GM12874 (cell line): Measurements from ENCODE around the gene PDGFRA.

Experiments used
- CTCF ChIP-seq: IDR thresholded peaks from 2 replicates; pipeline ENCODE4 v1.5.1; 2011; ENCODE audit warnings: low read depth, mild to moderate bottlenecking, control low read depth, low read length, moderate library complexity; ENCODE audit not compliant: insufficient read depth

The PDGFRA gene

GRCh38 chr4:54228056-54228527 is 1.0 kb upstream of the PDGFRA start:
- peak; percentile 74 for TF ChIP-seq CTCF

- TF ChIP-seq CTCF: no peak
Measured at GRCh38 chr4:54228546-54228945, 547 bp upstream of the PDGFRA start.

- TF ChIP-seq CTCF: no peak
Measured at GRCh38 chr4:54229631-54230483, 764 bp downstream of the PDGFRA start.

- no peak for TF ChIP-seq CTCF
Measured at GRCh38 chr4:54230484-54231418, 1.7 kb downstream of the PDGFRA start.

GRCh38 chr4:54231419-54231767 is 2.3 kb downstream of the PDGFRA start:
- no peak for TF ChIP-seq CTCF

- no peak for TF ChIP-seq CTCF
Measured at GRCh38 chr4:54231768-54232688, 2.9 kb downstream of the PDGFRA start.

GRCh38 chr4:54233277-54233696 is 4.2 kb downstream of the PDGFRA start:
- peak; percentile 89 for TF ChIP-seq CTCF
